Caco-2 (cell line): ENCODE data around the gene DEPDC7. TPM values are rescaled to one million over a fixed set of nuclear protein-coding genes. Genes with fewer than 3 reads are reported as not detected.
"Not testable (repeated sequence)": the region's sequence is repeated elsewhere in the genome, so short reads cannot be mapped to it uniquely, and the experiment has no call there.

ENCODE experiments used
- BruUV-seq: library from RNA; stranded (reverse); fragments of 400-500 nt; replicated peaks from 2 replicates; lab custom pipeline; 2021; lab: Mats Ljungman, UMichigan
- CTCF ChIA-PET: fragments of 300-600 bp; sonication (Branson Sonifier 250); formaldehyde crosslinking; loops from one replicate; lab custom pipeline; 2022; ENCODE audit warnings: antibody characterized with exemption; lab: Charles Lee
- POLR2A ChIA-PET: fragments of 300-600 bp; sonication (Branson Sonifier 250); formaldehyde crosslinking; loops from one replicate; lab custom pipeline; 2022; ENCODE audit warnings: antibody characterized with exemption; lab: Charles Lee
- DNase-seq, 2 experiments: peaks; one replicate each; pipeline versions ENCODE4 v3.0.0 to v3.0.0-alpha.2; 2020 to 2022
- H3K27me3 ChIP-seq: replicated peaks from 2 replicates; pipeline ENCODE4 v1.6.0; 2011; ENCODE audit warnings: low read length; ENCODE audit not compliant: control insufficient read depth, insufficient read depth
- H3K36me3 ChIP-seq: 2 replicates; pipeline ENCODE4 v1.5.1; 2011; ENCODE audit warnings: low read length; ENCODE audit not compliant: control insufficient read depth, insufficient read depth
- H3K4me1 ChIP-seq: fragments of 250-450 bp; sonication (Bioruptor Pico); 2 replicates; pipeline ENCODE4 v1.5.1; 2020; ENCODE audit warnings: mild to moderate bottlenecking
- H3K4me3 ChIP-seq: 2 replicates; pipeline ENCODE4 v1.5.1; 2011; ENCODE audit warnings: low read depth, mild to moderate bottlenecking, control low read depth, low read length
- H3K9me3 ChIP-seq: fragments of 250-450 bp; sonication (Bioruptor Pico); 2 replicates; pipeline ENCODE4 v1.5.1; 2020; ENCODE audit warnings: mild to moderate bottlenecking, moderate library complexity
- H3K27ac Mint-ChIP-seq: one replicate; pipeline ENCODE4 v1.8.0; 2022; ENCODE audit warnings: mixed read lengths; ENCODE audit not compliant: unreplicated experiment
- H3K27me3 Mint-ChIP-seq: one replicate; pipeline ENCODE4 v1.8.0; 2022; ENCODE audit warnings: mixed read lengths; ENCODE audit not compliant: insufficient read depth, unreplicated experiment
- H3K36me3 Mint-ChIP-seq: one replicate; pipeline ENCODE4 v1.8.0; 2022; ENCODE audit warnings: mild to moderate bottlenecking, mixed read lengths; ENCODE audit not compliant: insufficient read depth, unreplicated experiment
- H3K4me1 Mint-ChIP-seq: one replicate; pipeline ENCODE4 v1.8.0; 2022; ENCODE audit warnings: low read depth, mixed read lengths; ENCODE audit not compliant: unreplicated experiment
- H3K4me3 Mint-ChIP-seq: one replicate; pipeline ENCODE4 v1.8.0; 2022; ENCODE audit warnings: mild to moderate bottlenecking, moderate library complexity, mixed read lengths; ENCODE audit not compliant: unreplicated experiment
- H3K9me3 Mint-ChIP-seq: one replicate; pipeline ENCODE4 v1.8.0; 2022; ENCODE audit warnings: mixed read lengths; ENCODE audit not compliant: unreplicated experiment
- CTCF ChIP-seq, 2 experiments: fragments of 200-600 bp in 1 of 2; IDR thresholded peaks; 1 replicate in 1 of 2; 2 replicates in 1 of 2; pipeline versions ENCODE4 v1.5.1 to v1.8.0; 2011 to 2022; ENCODE audit warnings: antibody characterized with exemption in 1 of 2, control low read depth in 1 of 2, inconsistent platforms in 1 of 2, low read depth in 1 of 2, low read length in 1 of 2, mild to moderate bottlenecking in 1 of 2, moderate library complexity in 1 of 2; ENCODE audit not compliant: insufficient read depth in 1 of 2, severe bottlenecking in 1 of 2, unreplicated experiment in 1 of 2
- intact Hi-C: fragments of 100-400 bp; cut with micrococcal nuclease; formaldehyde crosslinking; loops from one replicate; pipeline ENCODE4 v1.10.0; 2022; ENCODE audit not compliant: unreplicated experiment
- total RNA-seq: library from RNA; stranded (reverse); gene quantifications from 2 replicates; pipeline ENCODE4 v1.2.3, GENCODE V29; 2022

Gene DEPDC7
- total RNA-seq, 1 experiment from 2014 or later = 17.0 TPM

DNA sequence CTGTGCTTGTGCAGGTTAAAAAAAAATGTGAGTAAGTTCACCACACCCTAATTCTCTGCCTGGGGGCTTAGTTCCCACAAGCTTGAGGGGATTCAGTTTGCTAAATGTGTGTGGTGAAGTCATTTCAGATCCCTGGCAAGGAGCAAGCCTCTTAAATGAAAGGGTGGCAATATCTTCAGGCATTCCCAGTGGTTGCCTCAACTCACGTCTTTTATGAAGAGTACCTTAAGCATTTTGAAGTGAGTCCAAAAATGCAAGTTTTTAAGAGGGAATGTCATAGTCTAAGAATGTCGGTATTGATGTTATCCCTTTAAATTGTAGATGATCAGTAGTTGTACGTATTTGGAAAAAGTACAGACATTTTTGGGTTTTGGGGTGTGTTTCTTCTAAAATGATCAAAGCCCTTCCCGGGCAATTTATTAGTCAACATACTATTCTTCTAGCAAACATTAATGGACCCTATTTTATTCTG lies 28.6 kb downstream of the DEPDC7 start:
- POLR2A ChIA-PET = interaction anchor here (1.2 kb wide), 1 partner anchor 22 kb away, joined by 3 read pairs; no protein-coding TSS in a partner anchor

DNA sequence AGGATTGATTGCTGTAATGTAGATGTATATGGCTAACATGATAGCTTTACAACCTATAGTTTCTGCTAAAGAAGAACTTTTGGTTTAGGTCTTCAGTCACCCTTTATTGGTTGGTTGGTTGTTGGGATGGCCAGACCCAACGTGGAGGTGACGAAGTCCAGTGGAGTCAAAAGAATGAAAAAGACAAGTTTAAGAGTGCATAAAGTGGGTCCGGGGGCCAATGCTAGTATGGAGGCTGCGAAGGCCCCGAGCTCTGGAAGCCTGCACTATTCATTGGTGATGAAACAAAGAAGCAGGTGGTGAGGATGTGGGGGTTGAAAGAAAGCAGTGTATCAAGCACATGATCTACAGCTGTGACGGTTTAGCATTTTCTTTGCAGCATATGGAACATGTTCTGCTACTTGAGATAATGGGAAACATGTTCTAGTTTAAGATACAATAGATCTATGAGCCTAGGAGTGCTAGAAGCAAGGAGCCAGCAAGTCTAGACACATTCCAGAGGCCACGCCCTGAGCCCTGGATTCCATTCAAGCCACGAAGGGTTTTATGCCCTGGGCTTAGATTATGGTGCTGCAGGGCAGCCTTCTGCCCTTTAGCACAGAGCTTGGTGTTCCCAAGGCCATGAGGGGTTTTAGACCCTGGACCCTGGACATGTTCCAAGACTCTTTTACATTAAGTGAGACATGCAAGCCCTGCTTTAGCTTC lies 30.0 kb downstream of the DEPDC7 start:
- H3K4me3 Mint-ChIP-seq = no peak overlapping the region
- peak overlapping the region; percentile 40 for H3K27ac Mint-ChIP-seq
- Histone ChIP-seq H3K36me3 (peaks cover 3% of the 10 kb centered on the region; the same call in 1 of the 2 replicates), H3K9me3 (peaks cover 3% of the 10 kb centered on the region; the same call in 1 of the 2 replicates), H3K27me3 (no peaks in the 10 kb centered on the region), H3K4me3 (no peak overlapping the region), H3K4me1 (peaks cover 38% of the 10 kb centered on the region)
- intact Hi-C loops = no loop called here
- DNase-seq = peak; percentile 45 to 76
- peaks cover 16% of the 10 kb centered on the region for H3K4me1 Mint-ChIP-seq
- H3K36me3 Mint-ChIP-seq = peaks cover 42% of the 10 kb centered on the region
- ChIA-PET POLR2A (interaction anchor here (0.6 to 0.7 kb wide), 2 partner anchors 15 to 30 kb away, joined by 3 read pairs; partner anchors contain the start of gene DEPDC7), CTCF (no interaction called here)
- H3K9me3 Mint-ChIP-seq = no peaks in the 10 kb centered on the region
- no peaks in the 10 kb centered on the region for H3K27me3 Mint-ChIP-seq
- no peak for TF ChIP-seq CTCF (IDR thresholded peaks at IDR 0.05; ENCODE audit: insufficient read depth in 1 of 2, low read depth in 1 of 2, low read length in 1 of 2, severe bottlenecking in 1 of 2, unreplicated experiment in 1 of 2)
- BruUV-seq = no TSS peak

More for the DNA sequence above, 28.6 kb downstream of the DEPDC7 start:
- Mint-ChIP-seq H3K4me1 (peaks cover 20% of the 10 kb centered on the region), H3K9me3 (no peaks in the 10 kb centered on the region), H3K27me3 (no peaks in the 10 kb centered on the region), H3K4me3 (no peak overlapping the region), H3K36me3 (peaks cover 39% of the 10 kb centered on the region), H3K27ac (no peak overlapping the region)
- peaks cover 3% of the 10 kb centered on the region; the same call in 1 of the 2 replicates for H3K36me3 ChIP-seq
- CTCF ChIA-PET = no interaction called here
- BruUV-seq = no TSS peak
- H3K9me3 ChIP-seq = peaks cover 3% of the 10 kb centered on the region; the same call in 1 of the 2 replicates
- peaks cover 33% of the 10 kb centered on the region for H3K4me1 ChIP-seq
- DNase-seq = no peak
- no peaks in the 10 kb centered on the region for H3K27me3 ChIP-seq
- TF ChIP-seq CTCF (IDR thresholded peaks at IDR 0.05; ENCODE audit: insufficient read depth in 1 of 2, low read depth in 1 of 2, low read length in 1 of 2, severe bottlenecking in 1 of 2, unreplicated experiment in 1 of 2) = no peak
- no peak overlapping the region for H3K4me3 ChIP-seq
- intact Hi-C loops = no loop called here

DNA sequence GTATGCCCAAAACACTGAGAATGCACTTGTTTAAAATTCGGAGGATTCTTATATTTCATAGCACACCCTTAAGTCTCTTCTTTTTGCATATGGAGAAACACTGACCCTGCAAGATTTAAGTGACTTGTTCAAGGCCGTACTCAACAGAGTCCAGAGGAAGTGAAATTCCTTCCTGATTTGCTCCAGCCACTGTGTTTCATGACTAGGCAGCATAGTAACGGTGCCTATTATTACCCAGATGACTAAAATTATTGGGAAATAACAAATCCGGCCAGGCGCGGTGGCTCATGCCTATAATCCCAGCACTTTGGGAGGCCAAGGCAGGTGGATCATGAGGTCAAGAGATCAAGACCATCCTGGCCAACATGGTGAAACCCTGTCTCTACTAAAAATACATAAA lies 33.0 kb downstream of the DEPDC7 start:
- BruUV-seq, POLR2A ChIA-PET: not testable (repeated sequence)

GRCh38 chr11:33049565-33050408 lies 34.1 kb downstream of the DEPDC7 start:
- H3K4me1 ChIP-seq = peaks cover 37% of the 10 kb centered on the region
- H3K36me3 ChIP-seq, H3K9me3 Mint-ChIP-seq, H3K27me3 Mint-ChIP-seq, CTCF ChIA-PET, BruUV-seq, POLR2A ChIA-PET, H3K4me3 ChIP-seq, H3K9me3 ChIP-seq, H3K27me3 ChIP-seq: not testable (repeated sequence)
- Mint-ChIP-seq H3K4me1 (peaks cover 12% of the 10 kb centered on the region), H3K36me3 (peaks cover 34% of the 10 kb centered on the region), H3K4me3 (peak overlapping the region; percentile 43), H3K27ac (peak overlapping the region; percentile 53)
- intact Hi-C loops = loop anchor here (1.0 kb wide), 3 partner anchors 10 to 34 kb away; partner anchors contain the start of genes DEPDC7 and TCP11L1
- DNase-seq = peak; percentile 85 to 89

More for the DNA sequence above, 33.0 kb downstream of the DEPDC7 start:
- Mint-ChIP-seq H3K27ac (peak overlapping the region; percentile 53), H3K36me3 (peaks cover 42% of the 10 kb centered on the region), H3K4me1 (peaks cover 12% of the 10 kb centered on the region)
- H3K4me3 Mint-ChIP-seq, H3K27me3 Mint-ChIP-seq, H3K27me3 ChIP-seq, H3K4me3 ChIP-seq, H3K9me3 ChIP-seq, CTCF ChIA-PET, H3K9me3 Mint-ChIP-seq, DNase-seq, H3K36me3 ChIP-seq: not testable (repeated sequence)
- peaks cover 37% of the 10 kb centered on the region for H3K4me1 ChIP-seq
- intact Hi-C loops = loop anchor here (1.0 kb wide), 2 partner anchors 9 to 13 kb away; partner anchors contain the start of gene TCP11L1
